ENCODE measurements around the gene RASGRF1. TPM values are rescaled to one million over a fixed set of nuclear protein-coding genes. Genes with fewer than 3 reads are reported as not detected.

The RASGRF1 gene
- total and polyA plus RNA-seq, 5 donors: 0.05 to 0.12 TPM; not detected in 3

GRCh38 chr15:78913012-78913411 is 177.6 kb downstream of the RASGRF1 start:
- no peak overlapping the region for H3K27ac ChIP-seq (ENCODE audit: low read length)
- H3K27me3 ChIP-seq (ENCODE audit: control insufficient read depth, insufficient read depth): no peaks in the 10 kb centered on the region
- intact Hi-C loops (cut with DNase I): loop anchor here in 1 of 4 donors (5.0 to 10.0 kb wide), 2 partner anchors 64 to 272 kb away; no protein-coding TSS in a partner anchor
- peaks cover 11% of the 10 kb centered on the region for H3K4me1 ChIP-seq (ENCODE audit: control insufficient read depth, insufficient read depth, low read length)
- no peak overlapping the region for H3K4me3 ChIP-seq (ENCODE audit: low read length)
- DNase-seq (no peak), ATAC-seq (no peak)
- no peaks in the 10 kb centered on the region for H3K9me3 ChIP-seq (ENCODE audit: control insufficient read depth, low read length)
- 88% methylated on average over 3 of the region's 3 CpGs for WGBS

- Histone ChIP-seq H3K4me3 (ENCODE audit: low read length) (no peak overlapping the region), H3K4me1 (ENCODE audit: control insufficient read depth, insufficient read depth, low read length) (peaks cover 11% of the 10 kb centered on the region), H3K27me3 (ENCODE audit: control insufficient read depth, insufficient read depth) (no peaks in the 10 kb centered on the region), H3K27ac (ENCODE audit: low read length) (no peak overlapping the region), H3K9me3 (ENCODE audit: control insufficient read depth, low read length) (no peaks in the 10 kb centered on the region)
- intact Hi-C loops (cut with DNase I): loop anchor here in 1 of 4 donors (5.0 to 10.0 kb wide), 2 partner anchors 65 to 272 kb away; no protein-coding TSS in a partner anchor
- no peak for DNase-seq
- ATAC-seq: no peak
- WGBS: 91% methylated on average over 2 of the region's 2 CpGs
These were observed 178.3 kb downstream of the RASGRF1 start for GRCh38 chr15:78912316-78912715.

GRCh38 chr15:78910271-78910670 is 180.3 kb downstream of the RASGRF1 start:
- Histone ChIP-seq H3K4me1 (ENCODE audit: control insufficient read depth, insufficient read depth, low read length) (peaks cover 7% of the 10 kb centered on the region), H3K27me3 (ENCODE audit: control insufficient read depth, insufficient read depth) (no peaks in the 10 kb centered on the region), H3K9me3 (ENCODE audit: control insufficient read depth, low read length) (no peaks in the 10 kb centered on the region), H3K27ac (ENCODE audit: low read length) (no peak overlapping the region), H3K4me3 (ENCODE audit: low read length) (no peak overlapping the region)
- intact Hi-C loops (cut with DNase I): loop anchor here in 1 of 4 donors (5.0 to 10.0 kb wide), 2 partner anchors 67 to 275 kb away; no protein-coding TSS in a partner anchor
- DNase-seq: no peak
- WGBS: 74% methylated on average over 7 of the region's 7 CpGs
- no peak for ATAC-seq

Other genes starting within 250 kb of the RASGRF1 start
- gene MORF4L1, start 217.9 kb downstream of the RASGRF1 start, total RNA-seq: 100 to 1,000 TPM; 347 to 402 (median 376) TPM
- gene MORF4L1, start 217.9 kb downstream of the RASGRF1 start, polyA plus RNA-seq: 296 TPM
- gene CTSH, start 145.7 kb downstream of the RASGRF1 start, total RNA-seq: 100 to 1,000 TPM in 1 of 4 donors, 10 to 100 TPM in 3; 41.0 to 101 (median 79.4) TPM
- 126 TPM for gene CTSH, start 145.7 kb downstream of the RASGRF1 start, polyA plus RNA-seq
- not detected for gene ANKRD34C, start 191.9 kb upstream of the RASGRF1 start, total RNA-seq
- 0.02 TPM for gene ANKRD34C, start 191.9 kb upstream of the RASGRF1 start, polyA plus RNA-seq
- 10 to 100 TPM; 27.5 to 32.8 (median 30.4) TPM for gene TMED3, start 220.3 kb upstream of the RASGRF1 start, total RNA-seq
- 32.6 TPM for gene TMED3, start 220.3 kb upstream of the RASGRF1 start, polyA plus RNA-seq

Data from right cardiac atrium (tissue), 5 donors.